ENCODE data around the gene TMEM43.

The TMEM43 gene

GRCh38 chr3:14123308-14124222 lies 1.3 kb upstream of the TMEM43 start:
- DNase-seq = no peak

DNA sequence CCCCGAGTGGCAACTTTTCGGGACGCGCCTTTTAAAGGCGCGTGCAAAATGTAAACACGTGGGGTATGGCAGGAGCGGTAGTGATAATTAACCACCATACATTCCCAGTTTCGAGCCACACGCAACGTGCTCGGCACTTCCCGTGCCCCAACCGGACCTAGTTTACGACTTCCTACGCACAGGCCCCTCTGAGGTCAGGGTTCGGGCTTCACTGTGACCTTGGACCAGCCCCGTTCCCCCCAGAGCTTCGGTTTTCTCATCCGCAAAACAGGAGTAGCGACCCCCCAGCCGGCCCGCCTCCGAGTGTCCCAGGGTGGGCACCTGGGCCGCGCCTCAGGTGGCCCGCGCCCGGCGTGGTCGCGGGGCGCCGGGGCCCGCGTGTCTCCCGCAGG lies 633 bp upstream of the TMEM43 start:
- DNase-seq = no peak

- DNase-seq = no peak
These were observed 553 bp downstream of the TMEM43 start for GRCh38 chr3:14125193-14126016.

- DNase-seq = no peak
These were observed 1.4 kb downstream of the TMEM43 start for GRCh38 chr3:14126017-14126886.

DNA sequence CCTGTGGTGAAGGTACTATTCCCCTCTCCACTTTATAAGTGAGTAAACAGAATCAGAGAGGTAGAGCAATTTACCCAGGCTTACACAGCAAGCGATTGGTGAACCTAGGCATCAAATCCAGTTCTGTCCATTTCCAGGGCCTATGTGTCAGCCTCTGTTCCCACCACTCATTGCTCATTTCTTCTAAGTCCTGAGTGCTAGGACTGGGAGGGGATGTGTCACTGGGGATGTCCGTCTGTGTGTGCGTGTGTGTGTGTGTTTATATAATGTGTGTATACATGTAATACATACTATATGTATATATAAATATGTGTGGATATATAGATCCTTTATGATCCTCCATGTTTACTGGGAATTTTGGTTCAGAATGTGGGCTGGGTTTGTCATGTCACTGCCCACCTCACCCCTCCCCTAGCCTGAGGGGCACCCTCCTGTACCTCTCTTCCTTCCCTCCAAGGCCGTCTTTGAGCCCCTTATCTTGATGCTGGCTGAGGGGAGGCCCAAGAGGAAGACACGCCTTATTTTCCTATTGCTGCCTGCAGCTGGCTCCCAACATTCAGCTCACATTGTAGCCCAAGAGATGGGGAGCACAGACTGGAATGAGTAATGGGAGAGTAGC lies 2.1 kb downstream of the TMEM43 start:
- DNase-seq = no peak

- DNase-seq = no peak
These were observed 2.8 kb downstream of the TMEM43 start for GRCh38 chr3:14127516-14128161.

DNA sequence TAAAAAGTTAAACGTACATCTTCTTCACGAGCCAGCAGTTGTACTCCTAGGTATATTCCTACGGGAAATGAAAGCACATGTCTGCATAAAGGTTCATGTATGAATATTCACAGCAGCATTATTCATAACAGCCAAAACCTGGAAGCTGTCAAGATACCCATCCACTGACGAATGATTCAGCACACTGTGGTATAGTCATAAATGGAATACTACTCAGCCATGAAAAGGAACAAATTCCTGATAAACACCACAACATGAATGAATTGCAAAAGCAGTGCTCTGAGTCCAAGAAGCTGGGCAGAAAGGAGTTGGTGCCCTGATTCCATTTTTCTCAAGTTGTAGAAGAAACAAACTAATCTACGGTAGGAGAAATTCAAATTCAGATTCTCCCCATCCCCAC lies 3.9 kb downstream of the TMEM43 start:
- no peak for DNase-seq

DNA sequence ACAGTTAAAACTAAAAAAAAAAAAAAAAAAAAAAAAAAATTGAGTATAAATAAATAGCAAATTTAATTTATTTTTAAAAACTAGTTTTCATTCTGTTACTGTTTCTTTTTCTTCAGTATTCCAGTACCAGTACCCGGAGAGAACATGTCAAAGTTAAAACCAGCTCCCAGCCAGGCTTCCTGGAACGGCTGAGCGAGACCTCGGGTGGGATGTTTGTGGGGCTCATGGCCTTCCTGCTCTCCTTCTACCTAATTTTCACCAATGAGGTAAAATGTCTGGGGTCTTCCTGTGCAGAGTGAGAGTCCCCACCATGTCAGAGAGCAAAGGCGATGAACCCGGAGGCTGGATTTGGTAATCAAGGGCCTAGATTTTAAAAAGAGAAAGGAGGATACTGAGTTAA lies 4.4 kb downstream of the TMEM43 start:
- no peak for DNase-seq

GRCh38 chr3:14130230-14130629 lies 5.4 kb downstream of the TMEM43 start:
- no peak for DNase-seq

DNA sequence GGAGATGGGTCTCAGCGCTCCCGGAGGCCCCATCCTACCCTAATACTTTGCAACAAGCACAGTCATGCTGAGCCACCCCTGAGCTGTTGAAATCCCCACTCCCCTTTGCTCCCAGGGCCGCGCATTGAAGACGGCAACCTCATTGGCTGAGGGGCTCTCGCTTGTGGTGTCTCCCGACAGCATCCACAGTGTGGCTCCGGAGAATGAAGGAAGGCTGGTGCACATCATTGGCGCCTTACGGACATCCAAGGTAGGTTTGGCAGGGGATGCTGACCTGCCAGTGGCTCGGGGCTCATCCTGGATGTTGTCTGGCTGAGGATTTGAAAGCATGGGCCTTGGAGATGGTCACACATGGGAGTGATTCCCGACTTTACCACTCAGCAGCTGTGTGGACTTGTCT lies 5.9 kb downstream of the TMEM43 start:
- no peak for DNase-seq

DNA sequence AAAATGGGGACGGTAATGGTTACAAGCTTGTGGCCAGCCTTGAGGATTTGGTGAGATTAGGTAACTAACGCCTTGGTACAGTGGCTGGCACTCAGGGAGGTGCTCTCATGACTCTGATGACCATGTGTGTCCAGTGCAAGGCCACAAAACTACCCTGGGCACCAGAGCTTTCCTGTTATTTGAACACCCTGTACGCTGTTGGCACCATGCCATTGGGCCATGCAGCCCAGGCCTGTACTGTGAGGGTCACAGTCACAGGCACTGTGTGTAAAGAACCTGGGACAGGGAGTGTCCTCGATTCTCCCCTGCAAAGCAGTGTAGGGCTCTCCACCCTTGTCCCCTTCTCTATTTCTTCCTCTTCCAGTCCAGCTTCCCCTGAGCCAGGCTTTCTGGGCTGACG lies 6.3 kb downstream of the TMEM43 start:
- DNase-seq = no peak

GRCh38 chr3:14132120-14132519 lies 7.3 kb downstream of the TMEM43 start:
- no peak for DNase-seq

DNA sequence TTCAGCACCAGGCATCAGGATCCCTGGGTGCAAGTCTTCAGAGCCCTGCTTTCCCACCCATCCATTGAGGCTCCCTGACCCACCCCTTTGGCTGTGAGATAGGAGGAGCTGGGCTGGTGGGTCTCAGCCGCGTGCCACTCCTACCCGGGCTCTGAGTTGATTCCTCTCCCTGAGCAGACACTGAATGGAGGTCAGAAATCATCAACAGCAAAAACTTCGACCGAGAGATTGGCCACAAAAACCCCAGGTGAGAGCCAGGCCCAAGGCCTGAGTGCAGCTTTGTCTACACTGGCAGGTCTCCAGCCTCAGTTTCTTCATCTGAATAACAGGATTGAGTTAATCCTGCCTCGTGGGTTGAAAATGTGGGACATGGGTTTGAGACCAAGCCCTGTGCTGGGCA lies 7.8 kb downstream of the TMEM43 start:
- DNase-seq = no peak

GRCh38 chr3:14133188-14133800 lies 8.4 kb downstream of the TMEM43 start:
- DNase-seq = no peak

DNA sequence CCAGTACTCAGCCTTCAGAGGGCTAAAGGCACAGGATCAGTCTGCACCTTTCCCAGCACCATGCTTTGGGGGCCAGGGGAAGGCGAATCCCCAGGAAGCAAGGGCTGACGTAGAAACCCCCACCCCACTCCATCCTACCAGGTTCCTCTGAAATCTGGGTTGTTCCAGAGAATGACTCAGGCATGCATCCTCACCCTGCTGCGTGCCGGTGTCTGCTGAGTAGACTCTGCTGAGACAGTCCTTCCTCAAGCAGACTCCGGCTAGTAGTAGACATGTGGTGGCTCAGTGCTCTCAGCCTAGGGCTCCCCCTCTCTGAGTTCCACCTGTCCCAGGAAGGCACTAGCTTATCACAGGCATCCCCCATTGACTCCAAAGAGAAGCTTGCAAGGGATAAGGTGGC lies 9.0 kb downstream of the TMEM43 start:
- DNase-seq = no peak

- DNase-seq = no peak
These were observed 9.4 kb downstream of the TMEM43 start for GRCh38 chr3:14134291-14134690.

GRCh38 chr3:14135581-14135980 lies 10.7 kb downstream of the TMEM43 start:
- no peak for DNase-seq

GRCh38 chr3:14137004-14137403 lies 12.2 kb downstream of the TMEM43 start:
- DNase-seq = no peak

GRCh38 chr3:14137445-14137844 lies 12.6 kb downstream of the TMEM43 start:
- no peak for DNase-seq

GRCh38 chr3:14138109-14138877 lies 13.4 kb downstream of the TMEM43 start:
- DNase-seq = no peak
